ENCODE results near the gene TMEM184A.
"Not testable (repeated sequence)": the region's sequence is repeated elsewhere in the genome, so short reads cannot be mapped to it uniquely, and the experiment has no call there.

The TMEM184A gene

DNA sequence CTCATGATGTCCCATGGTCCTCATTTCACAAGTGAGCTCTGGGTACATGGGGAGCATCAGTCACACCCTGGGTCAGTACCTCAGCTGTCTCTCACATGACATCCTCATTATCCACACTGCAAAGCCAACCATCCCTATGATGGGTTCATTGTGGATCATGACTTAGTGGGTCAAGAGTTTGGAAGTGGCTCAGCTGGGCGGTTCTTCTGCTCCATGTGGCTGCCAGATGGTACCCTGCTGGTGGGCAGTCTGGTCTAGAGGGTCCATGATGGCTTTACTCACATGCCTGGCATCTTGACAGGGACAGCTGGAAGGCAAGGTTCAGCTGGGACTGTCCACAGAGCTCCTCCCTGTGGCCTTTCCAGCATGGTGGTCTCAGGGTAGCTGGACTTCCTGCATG is 33.0 kb upstream of the TMEM184A start:
- no peak for DNase-seq

- DNase-seq, result no peak
These were observed 31.7 kb upstream of the TMEM184A start for GRCh38 chr7:1587738-1588137.

DNA sequence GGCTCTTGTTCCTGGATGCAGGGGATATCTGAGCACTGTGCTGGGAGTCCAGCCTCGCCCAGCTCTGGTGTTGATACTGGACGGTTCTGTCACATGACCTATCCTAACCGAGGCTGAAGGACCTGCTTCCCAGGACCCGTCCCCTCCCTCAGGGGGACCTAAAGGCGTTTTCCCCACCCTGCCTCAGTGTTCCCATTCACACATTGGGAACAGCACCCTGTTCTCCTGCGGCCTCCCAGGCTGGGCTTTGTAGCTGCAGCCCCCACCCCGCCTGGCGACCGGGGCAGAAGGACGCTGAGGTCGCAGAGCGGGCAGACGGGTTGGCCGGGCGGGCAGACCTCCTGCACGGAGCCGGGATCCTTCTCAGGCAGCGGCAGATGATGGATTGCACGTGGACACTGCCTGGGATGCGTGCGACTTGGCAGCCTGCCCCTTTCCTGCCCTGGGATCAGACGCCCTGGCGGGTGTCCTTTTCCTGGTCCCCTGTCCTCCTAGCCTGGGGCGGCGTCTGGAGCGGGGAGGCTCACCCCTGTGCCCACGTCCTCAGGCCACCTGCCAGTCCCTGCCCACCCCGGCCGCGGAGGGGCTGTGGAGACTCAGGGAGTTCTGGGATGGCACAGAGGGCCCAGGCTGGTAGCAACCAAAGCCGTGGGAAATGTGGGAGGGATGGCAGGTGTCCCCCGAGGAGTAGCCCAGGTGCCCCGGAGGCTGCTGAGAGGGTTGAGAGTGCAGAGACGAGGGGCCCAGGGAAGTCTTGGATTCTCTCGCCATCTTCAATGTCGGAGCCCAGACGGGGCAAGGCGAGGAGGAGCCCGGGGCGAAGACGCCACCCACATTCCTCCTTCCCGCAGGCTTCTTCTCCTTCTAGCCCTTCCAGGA is 31.1 kb upstream of the TMEM184A start:
- no peak for DNase-seq

GRCh38 chr7:1586126-1586826 is 30.3 kb upstream of the TMEM184A start:
- DNase-seq, result no peak

DNA sequence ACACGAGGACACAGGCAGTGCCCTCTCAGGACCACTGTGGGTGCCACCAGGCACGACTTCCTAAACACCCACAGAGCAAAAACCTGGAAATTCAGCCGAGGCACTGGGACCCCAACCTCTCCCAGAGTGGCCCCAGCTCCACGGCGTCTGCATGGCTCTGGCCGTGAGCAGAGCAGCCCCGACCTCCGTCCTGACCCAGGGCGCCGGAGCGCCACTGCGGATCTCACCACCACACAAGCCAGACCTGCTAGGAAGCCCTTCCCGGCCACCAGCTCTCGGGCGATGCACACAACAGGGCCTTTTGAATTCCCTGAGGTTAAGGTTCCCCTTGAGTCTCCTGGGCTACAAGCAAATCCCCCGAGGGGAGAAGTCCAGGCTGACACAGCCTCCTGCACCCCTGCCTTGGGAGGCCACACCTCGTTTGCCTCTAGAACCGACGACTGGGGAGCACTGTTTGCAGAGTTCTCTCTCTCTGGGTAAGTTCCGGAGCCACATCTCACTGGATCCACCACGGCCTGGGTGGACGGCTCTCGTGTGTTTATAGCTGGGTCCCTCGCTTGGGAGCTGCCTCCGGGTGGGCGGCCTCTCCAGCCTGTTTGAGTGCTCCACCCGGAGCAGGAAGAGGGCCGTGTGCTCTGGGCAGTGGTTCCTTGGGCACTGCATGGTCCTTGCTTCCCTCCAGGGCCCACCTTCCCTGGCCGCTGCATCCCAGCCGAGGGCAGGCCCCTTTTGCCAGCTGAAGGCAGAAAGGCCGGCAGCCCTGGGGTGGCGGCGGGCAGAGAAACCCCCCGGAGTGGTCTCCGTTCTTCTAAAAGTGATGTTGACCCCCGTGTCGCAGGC is 29.4 kb upstream of the TMEM184A start:
- no peak for DNase-seq

GRCh38 chr7:1584700-1585099 is 28.7 kb upstream of the TMEM184A start:
- DNase-seq, result no peak

- DNase-seq, result not testable (repeated sequence)
These were observed 27.4 kb upstream of the TMEM184A start for GRCh38 chr7:1583241-1583930.

DNA sequence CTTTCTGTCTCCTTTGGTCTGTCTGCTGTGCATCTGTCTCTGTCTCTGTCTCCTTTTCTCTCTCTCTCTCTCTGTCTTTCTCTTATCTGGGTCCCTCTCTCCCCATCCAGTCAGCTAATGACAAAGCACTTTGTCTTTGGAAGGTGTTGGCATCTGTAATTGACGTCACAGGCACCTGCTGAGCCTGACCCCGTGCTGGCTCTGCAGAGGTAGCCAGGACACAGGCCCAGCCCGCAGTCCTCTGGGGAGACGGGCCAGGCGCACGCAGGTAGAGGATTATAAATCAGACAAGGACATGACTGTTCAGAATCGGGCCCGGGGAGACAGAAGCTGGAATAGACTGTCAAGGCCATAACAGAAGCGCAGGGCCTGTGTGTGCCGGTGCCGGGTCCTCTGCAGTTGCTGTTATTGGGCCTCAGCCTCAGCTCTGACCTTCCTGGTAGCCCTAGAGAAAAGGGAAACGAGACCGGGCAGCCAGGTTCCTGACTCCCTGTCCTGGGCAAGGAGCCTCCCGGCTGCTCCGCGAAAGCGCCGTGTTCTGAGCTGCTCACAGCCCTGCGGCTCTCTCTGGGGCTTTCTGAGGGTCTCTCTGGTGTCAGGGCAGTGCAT is 24.5 kb upstream of the TMEM184A start:
- DNase-seq, result no peak

- peak; percentile 68 for DNase-seq
These were observed 23.7 kb upstream of the TMEM184A start for GRCh38 chr7:1579481-1580421.

- DNase-seq, result no peak
These were observed 22.5 kb upstream of the TMEM184A start for GRCh38 chr7:1578513-1578912.

DNA sequence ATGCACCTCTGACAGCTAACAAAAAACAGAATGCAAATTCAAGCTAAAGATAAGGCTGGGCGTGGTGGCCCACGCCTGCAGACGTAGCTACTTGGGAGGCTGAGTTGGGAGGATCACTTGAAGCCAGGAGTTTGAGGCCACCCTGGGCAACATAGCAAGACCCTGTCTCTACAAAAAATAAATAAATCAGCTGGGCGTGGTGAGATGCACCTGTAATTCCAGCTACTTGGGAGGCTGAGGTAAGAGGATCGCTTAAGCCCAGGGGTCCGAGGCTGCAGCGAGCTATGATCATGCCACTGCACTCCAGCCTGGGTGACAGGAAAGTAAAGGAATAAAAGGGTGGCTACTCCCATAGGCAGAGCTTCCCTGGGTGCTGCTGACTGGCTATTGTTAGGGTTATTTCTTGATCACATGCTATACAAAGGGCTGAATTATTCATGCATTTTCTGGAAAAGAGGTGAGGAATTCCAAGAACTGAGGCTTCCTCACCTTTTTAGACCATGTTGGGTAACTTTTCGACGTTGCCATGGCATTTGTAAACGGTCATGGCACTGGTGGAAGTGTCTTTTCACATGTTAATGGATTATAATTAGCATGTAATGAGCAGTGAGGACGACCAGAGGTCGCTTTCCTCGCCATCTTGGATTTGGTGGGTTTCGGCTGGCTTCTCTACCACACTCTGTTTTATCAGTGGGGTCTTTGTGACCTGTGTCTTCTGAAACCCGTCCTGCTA is 20.7 kb upstream of the TMEM184A start:
- no peak for DNase-seq

GRCh38 chr7:1575809-1576208 is 19.8 kb upstream of the TMEM184A start:
- DNase-seq, result no peak

DNA sequence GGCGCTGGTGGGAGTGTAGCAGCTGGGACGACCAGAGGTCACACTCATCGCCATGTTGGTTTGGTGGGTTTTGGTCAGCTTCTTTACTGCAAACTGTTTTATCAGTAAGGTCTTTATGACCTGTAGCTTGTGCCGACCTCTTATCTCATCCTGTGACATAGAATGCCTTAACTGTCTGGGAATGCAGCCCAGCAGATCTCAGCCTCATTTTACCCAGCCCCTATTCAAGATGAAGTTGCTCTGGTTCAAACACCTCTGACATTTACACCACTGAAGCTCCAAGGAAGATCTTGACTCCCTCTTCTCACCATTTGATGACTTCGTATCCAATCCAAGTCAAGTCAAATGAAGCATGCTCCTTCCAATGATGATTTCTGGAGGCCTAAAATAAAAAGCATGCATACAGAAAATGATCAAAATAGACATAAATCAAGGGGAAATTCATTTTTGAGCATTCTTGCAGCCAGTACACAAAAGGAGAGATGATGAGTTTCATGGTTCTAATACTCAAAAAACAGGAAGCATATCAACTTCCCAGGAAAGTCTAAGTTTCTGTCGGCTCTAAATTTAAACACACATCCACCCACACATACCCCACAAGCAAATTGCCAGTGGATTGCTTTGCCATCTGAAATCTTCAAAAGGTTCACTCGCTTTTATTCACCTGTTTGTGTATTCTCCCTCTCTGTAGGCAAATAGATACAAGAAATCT is 16.3 kb upstream of the TMEM184A start:
- DNase-seq, result no peak

DNA sequence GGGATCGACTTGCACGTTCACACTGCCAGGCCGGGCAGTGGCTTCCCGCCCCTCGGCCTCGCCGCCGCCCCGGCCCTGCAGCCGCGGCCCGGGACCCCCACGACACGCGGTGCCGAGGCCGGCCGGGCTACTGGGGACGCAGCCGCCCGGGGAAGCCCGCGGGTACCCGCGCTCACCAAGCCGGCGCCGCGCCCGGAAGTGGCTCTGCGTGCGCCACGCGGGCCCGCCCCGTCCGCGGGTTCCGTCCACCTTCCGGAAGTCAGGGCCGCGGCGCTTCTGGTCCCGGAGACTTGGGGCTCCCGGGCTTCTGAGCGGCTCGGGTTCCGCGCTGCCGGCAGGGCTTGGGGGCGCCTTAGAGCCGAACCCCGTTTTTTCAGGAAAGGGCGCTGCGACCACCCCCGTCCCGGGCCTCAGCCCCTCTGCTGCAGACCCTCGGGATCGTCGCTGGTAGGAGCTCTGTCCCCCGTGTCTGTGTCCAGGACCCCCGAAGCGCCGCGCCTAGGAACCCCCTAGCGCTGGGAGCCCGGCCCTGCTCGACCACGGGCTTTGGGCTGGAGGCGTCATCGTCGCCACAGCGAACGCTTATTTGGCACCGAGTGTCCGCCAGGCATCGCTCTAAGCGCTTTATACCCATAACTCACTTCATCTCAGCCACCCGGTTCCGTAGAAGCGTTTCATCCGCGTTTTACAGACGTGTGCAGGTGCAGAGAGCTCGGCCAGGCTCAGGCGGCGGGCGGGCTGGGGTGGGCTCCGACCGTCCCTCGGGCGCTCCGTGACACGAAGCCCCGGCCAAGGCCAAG is 14.0 kb upstream of the TMEM184A start, which contains the start of gene PSMG3:
PSMG3 (minus strand) TSS at position 200 of the 800 bp plus-strand sequence. CDS start 693 bp downstream, outside the sequence.
- peak; percentile 77 to 79 for DNase-seq

GRCh38 chr7:1569440-1569832 is 13.4 kb upstream of the TMEM184A start:
- DNase-seq, result no peak

GRCh38 chr7:1569016-1569415 is 13.0 kb upstream of the TMEM184A start:
- DNase-seq, result no peak

GRCh38 chr7:1567896-1568510 is 12.0 kb upstream of the TMEM184A start:
- no peak for DNase-seq

Measured in activated CD4-positive, alpha-beta T cell treated with anti-CD3 and anti-CD28 coated beads, Interleukin-2, amount 50 U/mL, for 4 hours (primary cell).